Activated CD4-positive, alpha-beta T cell treated with anti-CD3 and anti-CD28 coated beads for 36 hours (primary cell): ENCODE measurements around the gene MIA2. TPM values are rescaled to one million over a fixed set of nuclear protein-coding genes. Genes with fewer than 3 reads are reported as not detected.
"Not testable (repeated sequence)": the region's sequence is repeated elsewhere in the genome, so short reads cannot be mapped to it uniquely, and the experiment has no call there.

ENCODE experiments used
- ATAC-seq: fragments of 200-7000 bp; cut with Tn5 transposase; one replicate; pipeline ENCODE4 v1.10.0; 2021; ENCODE audit warnings: mild to moderate bottlenecking, moderate library complexity
- CTCF ChIA-PET: fragments of 350-600 bp; sonication (Branson Sonifier 250); formaldehyde crosslinking; loops from one replicate; lab custom pipeline; 2021; ENCODE audit warnings: antibody characterized with exemption; lab: Charles Lee
- POLR2A ChIA-PET: fragments of 350-600 bp; sonication (Branson Sonifier 250); formaldehyde crosslinking; loops from one replicate; lab custom pipeline; 2021; ENCODE audit warnings: antibody characterized with exemption, inconsistent platforms; lab: Charles Lee
- DNase-seq: peaks from one replicate; pipeline ENCODE4 v3.0.0-alpha.2; 2020
- H3K27ac Mint-ChIP-seq: one replicate; pipeline ENCODE4 v1.8.0; 2021; ENCODE audit warnings: mixed read lengths
- H3K27me3 Mint-ChIP-seq: one replicate; pipeline ENCODE4 v1.8.0; 2021; ENCODE audit warnings: mixed read lengths
- H3K36me3 Mint-ChIP-seq: one replicate; pipeline ENCODE4 v1.8.0; 2021; ENCODE audit warnings: low read depth, mixed read lengths
- H3K4me1 Mint-ChIP-seq: one replicate; pipeline ENCODE4 v1.8.0; 2021; ENCODE audit warnings: mixed read lengths
- H3K4me3 Mint-ChIP-seq: one replicate; pipeline ENCODE4 v1.8.0; 2021; ENCODE audit warnings: mild to moderate bottlenecking, moderate library complexity, mixed read lengths
- H3K9me3 Mint-ChIP-seq: one replicate; pipeline ENCODE4 v1.8.0; 2021; ENCODE audit warnings: low read depth, mixed read lengths
- intact Hi-C, 2 experiments: fragments of 100-400 bp; cut with DNase I in 1 of 2; cut with micrococcal nuclease in 1 of 2; formaldehyde crosslinking; loops; one replicate each; pipeline versions ENCODE4 v1.14.2 to v1.15.1; 2022 to 2024; cut with DNase I, micrococcal nuclease
- total RNA-seq, 2 experiments: library from RNA; stranded (reverse); gene quantifications; one replicate each; pipeline ENCODE4 v1.2.3, GENCODE V29; 2021

Gene MIA2
- total RNA-seq, 2 experiments from 2014 or later = 18.2 to 22.2 TPM

- POLR2A ChIA-PET = interaction anchor here (0.7 kb wide), 1 partner anchor 89 kb away, joined by 3 read pairs; the partner anchor contains the start of gene FBXO33
- peaks cover 19% of the 10 kb centered on the region for H3K36me3 Mint-ChIP-seq
- H3K27ac Mint-ChIP-seq = no peak overlapping the region
- H3K4me3 Mint-ChIP-seq = no peak overlapping the region
- H3K27me3 Mint-ChIP-seq = no peaks in the 10 kb centered on the region
- CTCF ChIA-PET = interaction anchor here (0.6 kb wide), 1 partner anchor 1751 kb away, joined by 3 read pairs; no protein-coding TSS in a partner anchor
- DNase-seq = no peak
- ATAC-seq = peak; percentile 64
- H3K4me1 Mint-ChIP-seq = peaks cover 13% of the 10 kb centered on the region
- intact Hi-C loops = no loop called here
- peaks cover 2% of the 10 kb centered on the region for H3K9me3 Mint-ChIP-seq
Observed at GRCh38 chr14:39342768-39343167, 109.1 kb downstream of the MIA2 start.

GRCh38 chr14:39343614-39344013, 109.9 kb downstream of the MIA2 start:
- Mint-ChIP-seq H3K4me1 (peaks cover 12% of the 10 kb centered on the region), H3K27me3 (no peaks in the 10 kb centered on the region), H3K27ac (no peak overlapping the region), H3K9me3 (peaks cover 2% of the 10 kb centered on the region), H3K36me3 (peaks cover 18% of the 10 kb centered on the region), H3K4me3 (no peak overlapping the region)
- POLR2A ChIA-PET = interaction anchor here (0.7 kb wide), 1 partner anchor 84 kb away, joined by 4 read pairs; no protein-coding TSS in a partner anchor
- intact Hi-C loops = no loop called here
- CTCF ChIA-PET = interaction anchor here (0.8 to 1.8 kb wide), 2 partner anchors 7 to 111 kb away, joined by 3 to 4 read pairs; no protein-coding TSS in a partner anchor
- DNase-seq (no peak), ATAC-seq (no peak)

- Mint-ChIP-seq H3K9me3 (peaks cover 6% of the 10 kb centered on the region), H3K27me3 (no peaks in the 10 kb centered on the region), H3K4me1 (peaks cover 6% of the 10 kb centered on the region), H3K27ac (peak overlapping the region; percentile 15), H3K4me3 (no peak overlapping the region), H3K36me3 (peaks cover 39% of the 10 kb centered on the region)
- ChIA-PET POLR2A (no interaction called here), CTCF (no interaction called here)
- intact Hi-C loops = no loop called here
- ATAC-seq (no peak), DNase-seq (no peak)
Observed at GRCh38 chr14:39350866-39351265, 117.2 kb downstream of the MIA2 start.

- DNase-seq (no peak), ATAC-seq (no peak)
- intact Hi-C loops = no loop called here
- H3K4me3 Mint-ChIP-seq = no peak overlapping the region
- ChIA-PET POLR2A (no interaction called here), CTCF (no interaction called here)
- no peak overlapping the region for H3K27ac Mint-ChIP-seq
- peaks cover 6% of the 10 kb centered on the region for H3K9me3 Mint-ChIP-seq
- peaks cover 44% of the 10 kb centered on the region for H3K36me3 Mint-ChIP-seq
- H3K27me3 Mint-ChIP-seq = no peaks in the 10 kb centered on the region
- peaks cover 6% of the 10 kb centered on the region for H3K4me1 Mint-ChIP-seq
Observed at GRCh38 chr14:39351708-39352107, 118.0 kb downstream of the MIA2 start.

GRCh38 chr14:39359069-39359468, 125.4 kb downstream of the MIA2 start:
- POLR2A ChIA-PET, H3K27me3 Mint-ChIP-seq, DNase-seq, ATAC-seq, intact Hi-C loops, H3K4me1 Mint-ChIP-seq, H3K27ac Mint-ChIP-seq, H3K9me3 Mint-ChIP-seq, H3K4me3 Mint-ChIP-seq: not testable (repeated sequence)
- H3K36me3 Mint-ChIP-seq = peaks cover 64% of the 10 kb centered on the region
- CTCF ChIA-PET = interaction anchor here (0.9 kb wide), 1 partner anchor 17 kb away, joined by 3 read pairs; no protein-coding TSS in a partner anchor

- no peaks in the 10 kb centered on the region for H3K4me1 Mint-ChIP-seq
- POLR2A ChIA-PET = no interaction called here
- CTCF ChIA-PET = no interaction called here
- no peak for ATAC-seq
- H3K27ac Mint-ChIP-seq = no peak overlapping the region
- H3K36me3 Mint-ChIP-seq = peaks cover 71% of the 10 kb centered on the region
- DNase-seq = no peak
- peaks cover 12% of the 10 kb centered on the region for H3K9me3 Mint-ChIP-seq
- H3K27me3 Mint-ChIP-seq = no peaks in the 10 kb centered on the region
- intact Hi-C loops = no loop called here
- H3K4me3 Mint-ChIP-seq = no peak overlapping the region
Observed at GRCh38 chr14:39360316-39360715, 126.6 kb downstream of the MIA2 start.

- H3K9me3 Mint-ChIP-seq = peaks cover 14% of the 10 kb centered on the region
- DNase-seq, H3K4me1 Mint-ChIP-seq, POLR2A ChIA-PET, H3K4me3 Mint-ChIP-seq, ATAC-seq, H3K27ac Mint-ChIP-seq, CTCF ChIA-PET, intact Hi-C loops, H3K27me3 Mint-ChIP-seq: not testable (repeated sequence)
- peaks cover 67% of the 10 kb centered on the region for H3K36me3 Mint-ChIP-seq
Observed at GRCh38 chr14:39361556-39361955, 127.8 kb downstream of the MIA2 start.

- ChIA-PET CTCF (interaction anchor here (0.6 kb wide), 1 partner anchor 567 kb away, joined by 5 read pairs; no protein-coding TSS in a partner anchor), POLR2A (no interaction called here)
- Mint-ChIP-seq H3K4me3 (no peak overlapping the region), H3K4me1 (no peaks in the 10 kb centered on the region), H3K36me3 (peaks cover 53% of the 10 kb centered on the region), H3K9me3 (peaks cover 12% of the 10 kb centered on the region), H3K27ac (no peak overlapping the region), H3K27me3 (no peaks in the 10 kb centered on the region)
- DNase-seq (no peak), ATAC-seq (no peak)
- intact Hi-C loops = no loop called here
Observed at GRCh38 chr14:39364509-39364908, 130.8 kb downstream of the MIA2 start.

GRCh38 chr14:39365354-39365753, 131.6 kb downstream of the MIA2 start:
- POLR2A ChIA-PET = no interaction called here
- Mint-ChIP-seq H3K36me3 (peaks cover 46% of the 10 kb centered on the region), H3K27me3 (no peaks in the 10 kb centered on the region), H3K9me3 (peaks cover 12% of the 10 kb centered on the region), H3K4me1 (no peaks in the 10 kb centered on the region), H3K4me3 (no peak overlapping the region), H3K27ac (no peak overlapping the region)
- ATAC-seq (no peak), DNase-seq (no peak)
- intact Hi-C loops = loop anchor here in 1 of 2 experiments (5.0 kb wide), 1 partner anchor 193 kb away; the partner anchor contains the start of gene TRAPPC6B
- CTCF ChIA-PET = interaction anchor here (0.6 kb wide), 2 partner anchors 11 to 261 kb away, joined by 3 read pairs; no protein-coding TSS in a partner anchor

- H3K4me1 Mint-ChIP-seq = no peaks in the 10 kb centered on the region
- intact Hi-C loops = loop anchor here in 1 of 2 experiments (5.0 kb wide), 1 partner anchor 194 kb away; the partner anchor contains the start of gene TRAPPC6B
- ChIA-PET CTCF (interaction anchor here (0.6 to 1.1 kb wide), 2 partner anchors 19 to 215 kb away, joined by 3 read pairs; no protein-coding TSS in a partner anchor), POLR2A (no interaction called here)
- ATAC-seq (no peak), DNase-seq (no peak)
- H3K4me3 Mint-ChIP-seq = no peak overlapping the region
- H3K36me3 Mint-ChIP-seq = peaks cover 40% of the 10 kb centered on the region
- no peak overlapping the region for H3K27ac Mint-ChIP-seq
- H3K9me3 Mint-ChIP-seq = peaks cover 12% of the 10 kb centered on the region
- H3K27me3 Mint-ChIP-seq = no peaks in the 10 kb centered on the region
Observed at GRCh38 chr14:39366460-39367386, 133.0 kb downstream of the MIA2 start.

GRCh38 chr14:39367387-39367751, 133.7 kb downstream of the MIA2 start:
- ATAC-seq (no peak), DNase-seq (no peak)
- Mint-ChIP-seq H3K4me3 (no peak overlapping the region), H3K4me1 (no peaks in the 10 kb centered on the region), H3K27me3 (no peaks in the 10 kb centered on the region), H3K36me3 (peaks cover 35% of the 10 kb centered on the region), H3K27ac (no peak overlapping the region), H3K9me3 (peaks cover 12% of the 10 kb centered on the region)
- POLR2A ChIA-PET = no interaction called here
- intact Hi-C loops = loop anchor here in 1 of 2 experiments (5.0 kb wide), 1 partner anchor 195 kb away; the partner anchor contains the start of gene TRAPPC6B
- CTCF ChIA-PET = interaction anchor here (0.6 to 1.1 kb wide), 2 partner anchors 20 to 216 kb away, joined by 3 read pairs; no protein-coding TSS in a partner anchor
